Activated naive CD4-positive, alpha-beta T cell treated with anti-CD3 and anti-CD28 coated beads, Interleukin-2, amount 50 U/mL, for 24 hours (primary cell): ENCODE results near the gene TBX22.
"Not testable (repeated sequence)": the region's sequence is repeated elsewhere in the genome, so short reads cannot be mapped to it uniquely, and the experiment has no call there.

ENCODE experiments used
- H3K27ac Mint-ChIP-seq: one replicate; pipeline ENCODE4 v1.8.0; 2021; ENCODE audit warnings: mild to moderate bottlenecking, mixed read lengths
- H3K27me3 Mint-ChIP-seq: one replicate; pipeline ENCODE4 v1.8.0; 2021; ENCODE audit warnings: mixed read lengths
- H3K36me3 Mint-ChIP-seq: one replicate; pipeline ENCODE4 v1.8.0; 2021; ENCODE audit warnings: mixed read lengths
- H3K4me1 Mint-ChIP-seq: one replicate; pipeline ENCODE4 v1.8.0; 2021; ENCODE audit warnings: mixed read lengths
- H3K4me3 Mint-ChIP-seq: one replicate; pipeline ENCODE4 v1.8.0; 2021; ENCODE audit warnings: mild to moderate bottlenecking, mixed read lengths
- H3K9me3 Mint-ChIP-seq: one replicate; pipeline ENCODE4 v1.8.0; 2021; ENCODE audit warnings: mixed read lengths

TBX22 gene

GRCh38 chrX:80014141-80014940 lies at the start of gene TBX22:
TSS of gene TBX22 (plus strand) at chrX:80014753. CDS start at chrX:80022270, 7,517 bp downstream.
- no peaks in the 10 kb centered on the region for H3K27me3 Mint-ChIP-seq
- no peaks in the 10 kb centered on the region for H3K4me1 Mint-ChIP-seq
- H3K27ac Mint-ChIP-seq, result no peak within 1 kb of the TSS
- no peak within 1 kb of the TSS for H3K4me3 Mint-ChIP-seq
- H3K9me3 Mint-ChIP-seq, result peaks cover 4% of the 10 kb centered on the region
- no peaks in the 10 kb centered on the region for H3K36me3 Mint-ChIP-seq

- no peaks in the 10 kb centered on the region for H3K4me1 Mint-ChIP-seq
- H3K27me3 Mint-ChIP-seq, result no peaks in the 10 kb centered on the region
- H3K36me3 Mint-ChIP-seq, result no peaks in the 10 kb centered on the region
- H3K27ac Mint-ChIP-seq, result no peak overlapping the region
- H3K4me3 Mint-ChIP-seq, result no peak overlapping the region
- H3K9me3 Mint-ChIP-seq, result no peaks in the 10 kb centered on the region
These were observed 38.9 kb upstream of the TBX22 start for GRCh38 chrX:79975605-79976004.

- Mint-ChIP-seq H3K4me3 (no peak overlapping the region), H3K9me3 (peaks cover 5% of the 10 kb centered on the region), H3K4me1 (no peaks in the 10 kb centered on the region), H3K27me3 (no peaks in the 10 kb centered on the region), H3K27ac (no peak overlapping the region), H3K36me3 (no peaks in the 10 kb centered on the region)
These were observed 10.1 kb upstream of the TBX22 start for GRCh38 chrX:80004458-80004857.

GRCh38 chrX:80011522-80011921 lies 3.0 kb upstream of the TBX22 start:
- no peak overlapping the region for H3K27ac Mint-ChIP-seq
- no peaks in the 10 kb centered on the region for H3K36me3 Mint-ChIP-seq
- no peaks in the 10 kb centered on the region for H3K4me1 Mint-ChIP-seq
- peaks cover 4% of the 10 kb centered on the region for H3K9me3 Mint-ChIP-seq
- H3K4me3 Mint-ChIP-seq, result no peak overlapping the region
- H3K27me3 Mint-ChIP-seq, result no peaks in the 10 kb centered on the region

GRCh38 chrX:80016182-80016581 lies 1.6 kb downstream of the TBX22 start:
- H3K4me3 Mint-ChIP-seq, result no peak overlapping the region
- H3K36me3 Mint-ChIP-seq, result no peaks in the 10 kb centered on the region
- no peaks in the 10 kb centered on the region for H3K27me3 Mint-ChIP-seq
- H3K4me1 Mint-ChIP-seq, result no peaks in the 10 kb centered on the region
- H3K9me3 Mint-ChIP-seq, result peaks cover 4% of the 10 kb centered on the region
- no peak overlapping the region for H3K27ac Mint-ChIP-seq

- Mint-ChIP-seq H3K27ac (no peak overlapping the region), H3K4me3 (no peak overlapping the region), H3K27me3 (peaks cover 2% of the 10 kb centered on the region), H3K36me3 (no peaks in the 10 kb centered on the region), H3K4me1 (no peaks in the 10 kb centered on the region), H3K9me3 (no peaks in the 10 kb centered on the region)
These were observed 7.1 kb downstream of the TBX22 start for GRCh38 chrX:80021621-80022020.

- H3K4me1 Mint-ChIP-seq, result no peaks in the 10 kb centered on the region
- no peaks in the 10 kb centered on the region for H3K9me3 Mint-ChIP-seq
- H3K27ac Mint-ChIP-seq, result no peak overlapping the region
- no peak overlapping the region for H3K4me3 Mint-ChIP-seq
- no peaks in the 10 kb centered on the region for H3K36me3 Mint-ChIP-seq
- H3K27me3 Mint-ChIP-seq, result peaks cover 2% of the 10 kb centered on the region
These were observed 7.9 kb downstream of the TBX22 start for GRCh38 chrX:80022363-80023031.

GRCh38 chrX:80026116-80026515 lies 11.6 kb downstream of the TBX22 start:
- H3K4me3 Mint-ChIP-seq, result no peak overlapping the region
- H3K27ac Mint-ChIP-seq, result no peak overlapping the region
- no peaks in the 10 kb centered on the region for H3K36me3 Mint-ChIP-seq

GRCh38 chrX:80066156-80066555 lies 51.6 kb downstream of the TBX22 start:
- peaks cover 11% of the 10 kb centered on the region for H3K9me3 Mint-ChIP-seq
- H3K4me3 Mint-ChIP-seq, H3K4me1 Mint-ChIP-seq, H3K36me3 Mint-ChIP-seq, H3K27ac Mint-ChIP-seq, H3K27me3 Mint-ChIP-seq: not testable (repeated sequence)

More at GRCh38 chrX:80026116-80026515, 11.6 kb downstream of the TBX22 start:
- Mint-ChIP-seq H3K9me3 (no peaks in the 10 kb centered on the region), H3K4me1 (no peaks in the 10 kb centered on the region), H3K27me3 (peaks cover 2% of the 10 kb centered on the region)

GRCh38 chrX:80075625-80076024 lies 61.1 kb downstream of the TBX22 start:
- H3K27ac Mint-ChIP-seq, H3K36me3 Mint-ChIP-seq, H3K27me3 Mint-ChIP-seq, H3K9me3 Mint-ChIP-seq, H3K4me3 Mint-ChIP-seq, H3K4me1 Mint-ChIP-seq: not testable (repeated sequence)
